Keratinocyte (primary cell): ENCODE measurements around the gene NUBP2. TPM values are rescaled to one million over a fixed set of nuclear protein-coding genes. Genes with fewer than 3 reads are reported as not detected.

Experiments used
- DNase-seq: peaks from one replicate; pipeline ENCODE4 v3.0.0-alpha.2; 2011; ENCODE audit warnings: low read depth, missing footprints, low spot score
- FAIRE-seq: peaks from 2 replicates; lab custom pipeline; 2011; peaks lifted over from hg19 to GRCh38; lab: Jason Lieb, UNC
- H2AFZ ChIP-seq: 2 replicates; pipeline ENCODE4 v1.6.0; 2012; ENCODE audit warnings: low read length, control low read depth, inconsistent platforms; ENCODE audit not compliant: control insufficient read depth
- H3K27ac ChIP-seq: 2 replicates; pipeline ENCODE4 v1.5.1; 2011; ENCODE audit warnings: low read length; ENCODE audit not compliant: control insufficient read depth, insufficient read depth
- H3K27me3 ChIP-seq: 3 replicates; pipeline ENCODE4 v1.6.0; 2011; ENCODE audit warnings: low read length; ENCODE audit not compliant: control insufficient read depth, insufficient read depth; ENCODE audit errors: extremely low read depth
- H3K36me3 ChIP-seq, 2 experiments: 2 replicates in 1 of 2; 3 replicates in 1 of 2; pipeline ENCODE4 v1.5.1; 2011; ENCODE audit warnings: low read length in 2 of 2, mild to moderate bottlenecking in 1 of 2; ENCODE audit not compliant: control insufficient read depth in 2 of 2, insufficient read depth in 2 of 2; ENCODE audit errors: extremely low read depth in 1 of 2
- H3K4me1 ChIP-seq: 3 replicates; pipeline ENCODE4 v1.5.1; 2011; ENCODE audit warnings: low read length; ENCODE audit not compliant: control insufficient read depth, insufficient read depth; ENCODE audit errors: extremely low read depth
- H3K4me2 ChIP-seq: 3 replicates; pipeline ENCODE4 v1.6.0; 2011; ENCODE audit warnings: low read depth, low read length; ENCODE audit not compliant: control insufficient read depth, insufficient read depth; ENCODE audit errors: extremely low read depth
- H3K4me3 ChIP-seq, 3 experiments: fragments of 200-600 bp in 1 of 3; sonication (generic) in 1 of 3; 2 replicates in 2 of 3; 3 replicates in 1 of 3; pipeline ENCODE4 v1.5.1; 2011 to 2016; ENCODE audit warnings: low read length in 3 of 3, mild to moderate bottlenecking in 3 of 3, control low read depth in 2 of 3, inconsistent platforms in 1 of 3, low read depth in 1 of 3, mixed read lengths in 1 of 3, mixed run types in 1 of 3, moderate library complexity in 1 of 3; ENCODE audit not compliant: control insufficient read depth in 2 of 3, insufficient read depth in 2 of 3; ENCODE audit errors: extremely low read depth in 1 of 3
- H3K79me2 ChIP-seq: 2 replicates; pipeline ENCODE4 v1.6.0; 2012; ENCODE audit warnings: low read length; ENCODE audit not compliant: control insufficient read depth, insufficient read depth
- H3K9ac ChIP-seq: 3 replicates; pipeline ENCODE4 v1.6.0; 2011; ENCODE audit warnings: low read length; ENCODE audit not compliant: control insufficient read depth, insufficient read depth; ENCODE audit errors: extremely low read depth
- H3K9me1 ChIP-seq: 3 replicates; pipeline ENCODE4 v1.6.0; 2011; ENCODE audit warnings: low read length; ENCODE audit not compliant: control insufficient read depth, insufficient read depth; ENCODE audit errors: extremely low read depth
- H3K9me3 ChIP-seq: 2 replicates; pipeline ENCODE4 v1.5.1; 2012; ENCODE audit warnings: low read depth, low read length; ENCODE audit not compliant: control insufficient read depth
- H4K20me1 ChIP-seq: 3 replicates; pipeline ENCODE4 v1.6.0; 2011; ENCODE audit warnings: low read length; ENCODE audit not compliant: control insufficient read depth, insufficient read depth; ENCODE audit errors: extremely low read depth
- EZH2 ChIP-seq: IDR thresholded peaks from one replicate; pipeline ENCODE4 v1.6.1; 2012; ENCODE audit warnings: inconsistent platforms, mild to moderate bottlenecking, low read length, moderate library complexity
- dilution Hi-C: fragments of 300-500 bp; cut with MboI; formaldehyde crosslinking; loops from one replicate; pipeline ENCODE4 v1.7.0; 2020; ENCODE audit warnings: low sequenced_read_pairs; ENCODE audit not compliant: extremely low pct_ligation_motif_present
- polyA plus RNA-seq, 5 experiments: library from polyadenylated mRNA; depleted of rRNA in 3 of 5; stranded (reverse) in 3 of 5; stranded (forward) in 1 of 5; unstranded in 1 of 5; fragments of >200 nt; gene quantifications; 1 replicate in 1 of 5; 2 replicates in 3 of 5; 3 replicates in 1 of 5; pipeline versions ENCODE4 v1.2.1 to v1.2.3, GENCODE V29; 2011 to 2012; ENCODE audit warnings: missing spikeins in 2 of 5, low read depth in 1 of 5, low replicate concordance in 1 of 5
- TF ChIP-seq, protein P1 (sequence below), 3 experiments: IDR thresholded peaks in 1 of 3; conservative IDR thresholded peaks in 1 of 3; optimal IDR thresholded peaks in 1 of 3; 2 replicates in 2 of 3; 3 replicates in 1 of 3; pipeline versions ENCODE3 to v1.5.1; 2011; ENCODE audit warnings: low read length in 3 of 3, mild to moderate bottlenecking in 3 of 3, moderate library complexity in 2 of 3, control low read depth in 1 of 3, inconsistent platforms in 1 of 3; ENCODE audit not compliant: insufficient read depth in 2 of 3; ENCODE audit errors: extremely low read depth in 1 of 3

NUBP2 gene
- polyA plus RNA-seq, 1 donor (not counting 4 experiments of a cell fraction or from before 2014, with no cell fraction given) = 24.4 TPM

DNA sequence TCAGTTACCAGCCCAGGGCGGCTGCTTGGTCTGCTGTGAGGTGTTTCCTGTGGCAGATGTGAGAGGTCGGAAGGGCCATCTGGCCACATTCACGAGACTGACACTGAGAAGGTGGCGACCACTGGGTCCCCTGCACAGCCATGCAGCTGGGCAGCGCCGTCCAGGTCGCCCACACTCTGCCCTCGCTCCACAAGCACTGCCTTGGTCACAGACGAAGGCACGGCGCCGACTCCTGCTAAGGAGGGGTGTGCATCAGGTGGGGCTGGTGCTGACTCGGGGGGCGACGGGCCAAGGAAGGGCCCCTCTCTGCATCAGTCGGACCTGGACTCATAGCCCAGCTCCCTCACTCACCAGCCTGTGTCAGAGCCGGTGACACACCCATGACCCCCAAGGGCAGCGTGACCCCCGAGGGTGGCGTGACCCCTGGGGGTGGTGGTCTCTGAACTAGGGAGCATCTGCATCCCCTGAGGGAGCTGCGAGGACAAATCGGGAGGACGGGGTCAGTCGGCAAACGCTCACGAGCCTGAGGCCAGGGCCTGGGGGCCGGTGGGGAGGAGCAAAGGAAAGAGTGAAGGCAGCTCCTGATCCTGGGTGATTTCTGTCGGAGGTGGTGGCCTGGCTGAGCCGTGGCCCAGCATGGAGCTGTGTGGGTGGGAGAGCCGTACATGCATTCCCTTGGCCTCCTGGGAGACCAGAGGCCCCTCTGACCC, 41.8 kb upstream of the NUBP2 start:
- FAIRE-seq = no peak
- H3K36me3 ChIP-seq = peaks cover 7 to 15% of the 10 kb centered on the region in 2 experiments
- H3K27ac ChIP-seq = no peak overlapping the region
- peaks cover 4% of the 10 kb centered on the region for H3K4me1 ChIP-seq
- peaks cover 2% of the 10 kb centered on the region for H4K20me1 ChIP-seq
- H2AFZ ChIP-seq = no peak overlapping the region
- DNase-seq = no peak
- dilution Hi-C loops = no loop called here
- no peak overlapping the region for H3K4me2 ChIP-seq
- TF ChIP-seq, protein P1, sequence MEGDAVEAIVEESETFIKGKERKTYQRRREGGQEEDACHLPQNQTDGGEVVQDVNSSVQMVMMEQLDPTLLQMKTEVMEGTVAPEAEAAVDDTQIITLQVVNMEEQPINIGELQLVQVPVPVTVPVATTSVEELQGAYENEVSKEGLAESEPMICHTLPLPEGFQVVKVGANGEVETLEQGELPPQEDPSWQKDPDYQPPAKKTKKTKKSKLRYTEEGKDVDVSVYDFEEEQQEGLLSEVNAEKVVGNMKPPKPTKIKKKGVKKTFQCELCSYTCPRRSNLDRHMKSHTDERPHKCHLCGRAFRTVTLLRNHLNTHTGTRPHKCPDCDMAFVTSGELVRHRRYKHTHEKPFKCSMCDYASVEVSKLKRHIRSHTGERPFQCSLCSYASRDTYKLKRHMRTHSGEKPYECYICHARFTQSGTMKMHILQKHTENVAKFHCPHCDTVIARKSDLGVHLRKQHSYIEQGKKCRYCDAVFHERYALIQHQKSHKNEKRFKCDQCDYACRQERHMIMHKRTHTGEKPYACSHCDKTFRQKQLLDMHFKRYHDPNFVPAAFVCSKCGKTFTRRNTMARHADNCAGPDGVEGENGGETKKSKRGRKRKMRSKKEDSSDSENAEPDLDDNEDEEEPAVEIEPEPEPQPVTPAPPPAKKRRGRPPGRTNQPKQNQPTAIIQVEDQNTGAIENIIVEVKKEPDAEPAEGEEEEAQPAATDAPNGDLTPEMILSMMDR (optimal IDR thresholded peaks at IDR 0.05 in 1 of 3, IDR thresholded peaks at IDR 0.05 in 1 of 3, conservative IDR thresholded peaks at IDR 0.05 in 1 of 3; ENCODE audit: extremely low read depth in 1 of 3, insufficient read depth in 2 of 3, low read length in 3 of 3) = no peak
- TF ChIP-seq EZH2 = no peak
- no peak overlapping the region for H3K4me3 ChIP-seq
- H3K9me1 ChIP-seq = no peaks in the 10 kb centered on the region
- no peak overlapping the region for H3K9ac ChIP-seq
- peaks cover 24% of the 10 kb centered on the region for H3K9me3 ChIP-seq
- H3K79me2 ChIP-seq = peaks cover 4% of the 10 kb centered on the region
- H3K27me3 ChIP-seq = no peaks in the 10 kb centered on the region

DNA sequence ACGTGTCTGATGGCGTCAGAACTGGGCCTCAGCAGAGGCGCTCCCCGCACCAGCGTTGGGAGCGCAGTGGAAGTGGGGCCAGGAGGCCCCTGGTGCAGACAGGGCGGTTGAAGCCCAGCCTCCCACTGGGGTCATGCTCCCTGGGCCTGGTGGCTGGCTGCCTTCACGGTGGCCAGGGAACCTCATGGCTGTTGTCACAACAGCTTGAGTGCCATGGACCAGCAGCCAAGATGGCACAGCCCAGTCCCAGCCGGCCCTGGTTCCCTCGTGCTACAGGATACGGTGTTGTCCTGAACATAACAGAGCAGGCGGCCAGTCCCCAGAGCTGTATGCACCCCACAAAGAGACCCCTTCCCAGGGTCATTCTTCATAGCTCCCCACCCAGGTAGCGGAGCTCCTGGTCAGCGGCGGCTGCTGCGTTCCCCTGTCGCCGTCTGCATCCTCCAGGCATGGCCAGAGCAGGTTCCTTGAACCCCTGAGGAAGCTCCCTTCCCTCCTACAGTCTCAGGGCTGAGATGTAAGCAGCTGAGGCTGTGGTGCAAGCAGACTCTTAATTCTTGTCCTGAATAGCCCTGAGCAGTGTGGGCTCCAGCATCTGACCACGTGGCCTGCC, 41.1 kb upstream of the NUBP2 start:
- H3K79me2 ChIP-seq = peaks cover 3% of the 10 kb centered on the region
- no peak overlapping the region for H3K4me3 ChIP-seq
- no peak overlapping the region for H3K4me2 ChIP-seq
- dilution Hi-C loops = no loop called here
- H2AFZ ChIP-seq = no peak overlapping the region
- peaks cover 21% of the 10 kb centered on the region for H3K9me3 ChIP-seq
- FAIRE-seq = no peak
- TF ChIP-seq EZH2 = no peak
- H3K27me3 ChIP-seq = no peaks in the 10 kb centered on the region
- no peaks in the 10 kb centered on the region for H3K9me1 ChIP-seq
- H3K36me3 ChIP-seq = peaks cover 7 to 15% of the 10 kb centered on the region in 2 experiments
- H3K27ac ChIP-seq = no peak overlapping the region
- H4K20me1 ChIP-seq = peaks cover 2% of the 10 kb centered on the region
- H3K9ac ChIP-seq = no peak overlapping the region
- H3K4me1 ChIP-seq = peaks cover 4% of the 10 kb centered on the region
- DNase-seq = no peak
